Nephron (organoid): ENCODE results near the gene GUK1.

Experiments
- H3K27ac Mint-ChIP-seq, 3 experiments: 2 replicates each; pipeline ENCODE4 v1.8.0; 2020; ENCODE audit warnings: mixed read lengths in 3 of 3, mild to moderate bottlenecking in 2 of 3, moderate library complexity in 1 of 3
- H3K27me3 Mint-ChIP-seq: 2 replicates; pipeline ENCODE4 v1.8.0; 2021; ENCODE audit warnings: low read depth, mild to moderate bottlenecking, moderate library complexity, mixed read lengths
- H3K36me3 Mint-ChIP-seq: 2 replicates; pipeline ENCODE4 v1.8.0; 2020; ENCODE audit warnings: low read depth, mixed read lengths
- H3K4me1 Mint-ChIP-seq: 2 replicates; pipeline ENCODE4 v1.8.0; 2020; ENCODE audit warnings: mixed read lengths
- H3K4me3 Mint-ChIP-seq, 3 experiments: 2 replicates each; pipeline ENCODE4 v1.8.0; 2020; ENCODE audit warnings: mild to moderate bottlenecking in 3 of 3, mixed read lengths in 3 of 3, moderate library complexity in 2 of 3
- H3K9me3 Mint-ChIP-seq: 2 replicates; pipeline ENCODE4 v1.8.0; 2020; ENCODE audit warnings: mixed read lengths
- TF ChIP-seq, protein P1 (sequence below), 3 experiments: fragments of 200-600 bp; sonication (generic); IDR thresholded peaks; one replicate each; pipeline ENCODE4 v1.5.0; 2021; ENCODE audit warnings: antibody characterized with exemption in 3 of 3; ENCODE audit not compliant: unreplicated experiment in 3 of 3

GUK1 gene

DNA sequence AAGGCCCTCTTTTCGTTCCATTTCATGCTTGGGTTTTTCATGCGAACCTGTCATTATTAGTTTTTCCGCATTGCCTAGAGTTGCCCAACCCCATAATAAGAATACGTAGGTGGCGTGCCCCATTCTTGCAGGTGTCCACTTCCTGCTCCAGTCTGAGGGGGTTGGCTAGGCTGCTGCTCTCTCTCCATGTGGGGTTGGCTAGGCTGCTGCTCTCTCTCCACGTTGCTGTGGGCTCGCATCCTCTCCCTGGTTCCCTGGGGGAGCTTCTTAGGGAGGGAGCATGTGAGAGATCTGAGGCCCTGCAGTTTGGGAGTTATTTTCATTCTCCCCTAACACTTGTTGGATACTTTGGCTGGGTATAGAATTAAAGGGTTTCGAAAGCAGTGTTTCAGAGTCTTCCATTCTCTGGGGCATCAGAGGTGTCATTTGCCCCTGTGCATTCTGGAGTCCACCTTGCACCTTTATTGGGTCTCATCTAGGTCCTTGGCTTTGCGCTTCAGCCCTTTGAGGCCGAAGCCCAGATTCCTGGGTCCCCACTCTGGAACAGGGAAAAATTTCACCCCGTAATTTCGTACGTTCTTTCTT is 45.6 kb upstream of the GUK1 start:
- Mint-ChIP-seq H3K27ac (peak overlapping the region in 1 of 3 experiments; percentile 70), H3K36me3 (peaks cover 90% of the 10 kb centered on the region), H3K4me1 (peaks cover 20% of the 10 kb centered on the region), H3K4me3 (no peak overlapping the region), H3K9me3 (peaks cover 18% of the 10 kb centered on the region), H3K27me3 (no peaks in the 10 kb centered on the region)
- TF ChIP-seq, protein P1, sequence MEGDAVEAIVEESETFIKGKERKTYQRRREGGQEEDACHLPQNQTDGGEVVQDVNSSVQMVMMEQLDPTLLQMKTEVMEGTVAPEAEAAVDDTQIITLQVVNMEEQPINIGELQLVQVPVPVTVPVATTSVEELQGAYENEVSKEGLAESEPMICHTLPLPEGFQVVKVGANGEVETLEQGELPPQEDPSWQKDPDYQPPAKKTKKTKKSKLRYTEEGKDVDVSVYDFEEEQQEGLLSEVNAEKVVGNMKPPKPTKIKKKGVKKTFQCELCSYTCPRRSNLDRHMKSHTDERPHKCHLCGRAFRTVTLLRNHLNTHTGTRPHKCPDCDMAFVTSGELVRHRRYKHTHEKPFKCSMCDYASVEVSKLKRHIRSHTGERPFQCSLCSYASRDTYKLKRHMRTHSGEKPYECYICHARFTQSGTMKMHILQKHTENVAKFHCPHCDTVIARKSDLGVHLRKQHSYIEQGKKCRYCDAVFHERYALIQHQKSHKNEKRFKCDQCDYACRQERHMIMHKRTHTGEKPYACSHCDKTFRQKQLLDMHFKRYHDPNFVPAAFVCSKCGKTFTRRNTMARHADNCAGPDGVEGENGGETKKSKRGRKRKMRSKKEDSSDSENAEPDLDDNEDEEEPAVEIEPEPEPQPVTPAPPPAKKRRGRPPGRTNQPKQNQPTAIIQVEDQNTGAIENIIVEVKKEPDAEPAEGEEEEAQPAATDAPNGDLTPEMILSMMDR (IDR thresholded peaks at IDR 0.05; ENCODE audit: unreplicated experiment in 3 of 3), result no peak

DNA sequence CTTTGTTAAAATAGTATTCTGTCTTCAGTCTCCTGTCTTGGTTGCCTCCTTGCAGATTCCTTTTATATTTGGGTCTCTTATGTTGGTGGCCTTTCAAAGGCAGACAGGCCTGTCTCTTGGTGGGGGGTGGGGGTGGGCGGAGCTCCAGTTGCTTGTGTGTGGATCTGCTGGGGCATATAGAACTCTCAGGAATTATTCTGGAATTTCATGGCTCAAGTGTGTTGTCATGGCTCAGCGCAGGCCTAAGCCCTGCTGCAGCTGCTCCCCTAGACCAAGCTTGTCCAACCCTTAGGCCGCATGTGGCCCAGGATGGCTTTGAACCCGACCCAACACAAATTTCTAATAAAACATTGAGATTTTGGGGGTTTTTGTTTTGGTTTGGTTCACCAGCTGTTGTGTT is 44.9 kb upstream of the GUK1 start:
- Mint-ChIP-seq H3K9me3 (peaks cover 18% of the 10 kb centered on the region), H3K4me3 (peak overlapping the region in 2 of 3 experiments; percentile 19 to 41), H3K4me1 (peaks cover 20% of the 10 kb centered on the region), H3K36me3 (peaks cover 89% of the 10 kb centered on the region), H3K27ac (peak overlapping the region in 1 of 3 experiments; percentile 70), H3K27me3 (no peaks in the 10 kb centered on the region)
- TF ChIP-seq, protein P1 (IDR thresholded peaks at IDR 0.05; ENCODE audit: unreplicated experiment in 3 of 3), result no peak

DNA sequence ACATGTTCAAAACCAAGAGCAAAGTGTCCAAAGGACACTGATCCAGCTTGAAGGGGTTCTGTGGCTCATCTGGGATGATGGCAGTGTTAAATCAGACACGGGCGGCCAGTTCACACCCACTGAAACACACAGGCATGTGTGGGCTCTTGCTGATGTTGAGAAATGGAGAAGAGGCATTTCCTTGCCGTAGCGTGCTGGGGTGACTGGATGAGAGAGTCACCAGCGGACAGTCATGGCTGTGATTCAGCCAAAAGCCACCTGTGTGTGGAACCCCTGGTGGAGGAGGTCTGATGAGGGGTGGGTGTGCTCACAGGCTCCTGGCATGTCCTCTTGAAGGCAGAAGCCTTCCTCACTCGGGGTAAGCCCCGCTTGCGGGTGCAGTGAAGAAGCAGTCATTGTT is 44.1 kb upstream of the GUK1 start:
- Mint-ChIP-seq H3K36me3 (peaks cover 84% of the 10 kb centered on the region), H3K9me3 (peaks cover 18% of the 10 kb centered on the region), H3K4me1 (peaks cover 20% of the 10 kb centered on the region), H3K27ac (no peak overlapping the region), H3K27me3 (no peaks in the 10 kb centered on the region), H3K4me3 (peak overlapping the region in 1 of 3 experiments; percentile 24)
- TF ChIP-seq, protein P1 (IDR thresholded peaks at IDR 0.05; ENCODE audit: unreplicated experiment in 3 of 3), result no peak

DNA sequence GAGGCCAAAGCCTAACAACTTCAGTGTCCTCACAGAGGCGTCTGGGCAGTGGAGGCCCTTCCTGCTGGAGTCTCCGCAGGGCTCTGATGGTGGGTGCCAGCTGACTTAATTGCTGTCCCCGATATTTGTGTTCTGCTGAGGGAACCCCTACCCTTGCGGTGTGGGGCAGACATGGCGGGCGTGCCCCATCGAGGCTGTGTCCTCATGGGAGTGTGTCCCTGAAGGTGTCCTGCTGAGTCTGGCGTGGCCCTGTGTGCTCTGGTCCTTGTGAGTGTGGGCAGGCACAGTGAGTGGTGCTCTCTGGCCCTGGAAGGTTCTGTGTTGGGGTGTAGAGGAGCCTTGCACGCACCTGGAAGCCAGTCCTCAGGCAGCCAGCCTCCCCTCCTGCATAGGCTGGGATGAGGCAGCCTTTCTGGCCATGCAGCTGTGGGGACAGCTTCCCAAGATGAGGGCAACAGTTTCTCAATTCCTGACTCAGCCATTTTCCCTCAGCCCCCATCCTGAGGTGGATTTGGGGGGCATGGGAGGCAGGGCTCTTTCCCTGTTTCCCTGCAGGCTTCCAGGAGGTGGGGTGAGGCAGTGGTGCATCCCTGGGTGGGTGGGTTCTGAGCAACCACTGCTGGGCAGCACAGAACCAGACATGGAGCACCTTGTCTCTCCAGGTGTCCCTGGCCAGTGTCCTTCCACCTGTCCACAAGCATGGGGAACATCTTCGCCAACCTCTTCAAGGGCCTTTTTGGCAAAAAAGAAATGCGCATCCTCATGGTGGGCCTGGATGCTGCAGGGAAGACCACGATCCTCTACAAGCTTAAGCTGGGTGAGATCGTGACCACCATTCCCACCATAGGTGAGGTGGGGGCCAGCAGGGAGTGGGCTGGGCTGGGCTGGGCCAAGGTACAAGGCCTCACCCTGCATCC is 43.4 kb upstream of the GUK1 start:
- Mint-ChIP-seq H3K27ac (no peak overlapping the region), H3K27me3 (no peaks in the 10 kb centered on the region), H3K36me3 (peaks cover 84% of the 10 kb centered on the region), H3K4me3 (no peak overlapping the region), H3K9me3 (peaks cover 18% of the 10 kb centered on the region), H3K4me1 (peaks cover 13% of the 10 kb centered on the region)
- TF ChIP-seq, protein P1 (IDR thresholded peaks at IDR 0.05; ENCODE audit: unreplicated experiment in 3 of 3), result no peak

DNA sequence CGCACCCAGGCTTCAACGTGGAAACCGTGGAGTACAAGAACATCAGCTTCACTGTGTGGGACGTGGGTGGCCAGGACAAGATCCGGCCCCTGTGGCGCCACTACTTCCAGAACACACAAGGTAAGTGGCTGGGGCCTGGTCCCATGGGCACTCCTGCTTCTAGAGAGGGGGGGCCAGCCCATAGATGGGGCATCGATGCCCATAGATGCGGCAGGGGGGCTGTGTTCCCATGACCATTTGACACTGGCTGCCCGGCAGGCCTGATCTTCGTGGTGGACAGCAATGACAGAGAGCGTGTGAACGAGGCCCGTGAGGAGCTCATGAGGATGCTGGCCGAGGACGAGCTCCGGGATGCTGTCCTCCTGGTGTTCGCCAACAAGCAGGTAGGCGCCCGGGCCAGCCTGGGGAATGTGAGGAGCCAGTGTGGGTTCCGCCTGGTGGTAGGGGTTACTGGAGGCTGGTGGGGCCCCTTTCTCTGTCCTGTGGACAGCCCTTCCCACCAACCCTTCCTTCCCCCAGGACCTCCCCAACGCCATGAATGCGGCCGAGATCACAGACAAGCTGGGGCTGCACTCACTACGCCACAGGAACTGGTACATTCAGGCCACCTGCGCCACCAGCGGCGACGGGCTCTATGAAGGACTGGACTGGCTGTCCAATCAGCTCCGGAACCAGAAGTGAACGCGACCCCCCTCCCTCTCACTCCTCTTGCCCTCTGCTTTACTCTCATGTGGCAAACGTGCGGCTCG is 42.6 kb upstream of the GUK1 start:
- peaks cover 75% of the 10 kb centered on the region for H3K36me3 Mint-ChIP-seq
- H3K27me3 Mint-ChIP-seq, result no peaks in the 10 kb centered on the region
- TF ChIP-seq, protein P1 (IDR thresholded peaks at IDR 0.05; ENCODE audit: unreplicated experiment in 3 of 3), result no peak
- H3K4me3 Mint-ChIP-seq, result no peak overlapping the region
- H3K27ac Mint-ChIP-seq, result no peak overlapping the region
- peaks cover 16% of the 10 kb centered on the region for H3K9me3 Mint-ChIP-seq
- peaks cover 13% of the 10 kb centered on the region for H3K4me1 Mint-ChIP-seq
